ENCODE results near the gene NLGN1.

GRCh38 chr3:174072675-174073074 lies 675.1 kb downstream of the NLGN1 start:
- TF ChIP-seq SP1 (IDR thresholded peaks at IDR 0.05) (no peak), CTBP1 (IDR thresholded peaks at IDR 0.05; ENCODE audit: borderline replicate concordance) (no peak), FOXK2 (IDR thresholded peaks at IDR 0.05) (no peak)
